ENCODE results near the gene MYL12A. TPM values are rescaled to one million over a fixed set of nuclear protein-coding genes. Genes with fewer than 3 reads are reported as not detected.

The MYL12A gene
- total and polyA plus RNA-seq, 3 donors from 2014 or later, result 148 to 219 (median 177) TPM

DNA sequence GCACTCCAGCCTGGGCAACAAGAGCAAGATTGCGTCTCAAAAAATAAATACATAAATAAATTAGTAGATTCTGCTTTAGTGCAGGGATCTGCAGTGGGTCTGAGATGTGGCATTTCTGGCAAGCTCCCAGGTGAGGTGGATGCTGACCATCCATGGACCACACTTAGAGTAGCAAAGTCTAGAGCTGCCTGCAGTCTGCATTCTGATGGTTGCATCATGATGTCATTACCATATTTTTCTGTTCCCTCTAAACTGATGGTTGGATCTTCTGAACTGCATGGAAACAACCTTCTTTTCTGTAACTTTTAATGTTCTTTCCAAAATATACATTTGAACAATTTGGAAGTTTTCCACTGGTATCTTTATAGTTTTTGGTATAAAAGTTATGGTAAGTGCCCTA lies 57.2 kb downstream of the MYL12A start:
- peaks cover 5% of the 10 kb centered on the region for H3K4me1 ChIP-seq
- TF ChIP-seq POLR2A (IDR thresholded peaks at IDR 0.05), result no peak
- TF ChIP-seq, protein P1, sequence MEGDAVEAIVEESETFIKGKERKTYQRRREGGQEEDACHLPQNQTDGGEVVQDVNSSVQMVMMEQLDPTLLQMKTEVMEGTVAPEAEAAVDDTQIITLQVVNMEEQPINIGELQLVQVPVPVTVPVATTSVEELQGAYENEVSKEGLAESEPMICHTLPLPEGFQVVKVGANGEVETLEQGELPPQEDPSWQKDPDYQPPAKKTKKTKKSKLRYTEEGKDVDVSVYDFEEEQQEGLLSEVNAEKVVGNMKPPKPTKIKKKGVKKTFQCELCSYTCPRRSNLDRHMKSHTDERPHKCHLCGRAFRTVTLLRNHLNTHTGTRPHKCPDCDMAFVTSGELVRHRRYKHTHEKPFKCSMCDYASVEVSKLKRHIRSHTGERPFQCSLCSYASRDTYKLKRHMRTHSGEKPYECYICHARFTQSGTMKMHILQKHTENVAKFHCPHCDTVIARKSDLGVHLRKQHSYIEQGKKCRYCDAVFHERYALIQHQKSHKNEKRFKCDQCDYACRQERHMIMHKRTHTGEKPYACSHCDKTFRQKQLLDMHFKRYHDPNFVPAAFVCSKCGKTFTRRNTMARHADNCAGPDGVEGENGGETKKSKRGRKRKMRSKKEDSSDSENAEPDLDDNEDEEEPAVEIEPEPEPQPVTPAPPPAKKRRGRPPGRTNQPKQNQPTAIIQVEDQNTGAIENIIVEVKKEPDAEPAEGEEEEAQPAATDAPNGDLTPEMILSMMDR (IDR thresholded peaks at IDR 0.05), result no peak
- no peak for DNase-seq
- no peaks in the 10 kb centered on the region for H3K27me3 ChIP-seq
- H3K27ac ChIP-seq, result no peak overlapping the region
- 93% methylated on average over 1 of the region's 1 CpG for WGBS, 2 donors
- H3K36me3 ChIP-seq (ENCODE audit: low read depth, missing control alignments), result no peaks in the 10 kb centered on the region
- no peaks in the 10 kb centered on the region for H3K9me3 ChIP-seq
- intact Hi-C loops (cut with DNase I; ENCODE audit: low total_unique reads), result no loop called here
- H3K4me3 ChIP-seq, result no peak overlapping the region

DNA sequence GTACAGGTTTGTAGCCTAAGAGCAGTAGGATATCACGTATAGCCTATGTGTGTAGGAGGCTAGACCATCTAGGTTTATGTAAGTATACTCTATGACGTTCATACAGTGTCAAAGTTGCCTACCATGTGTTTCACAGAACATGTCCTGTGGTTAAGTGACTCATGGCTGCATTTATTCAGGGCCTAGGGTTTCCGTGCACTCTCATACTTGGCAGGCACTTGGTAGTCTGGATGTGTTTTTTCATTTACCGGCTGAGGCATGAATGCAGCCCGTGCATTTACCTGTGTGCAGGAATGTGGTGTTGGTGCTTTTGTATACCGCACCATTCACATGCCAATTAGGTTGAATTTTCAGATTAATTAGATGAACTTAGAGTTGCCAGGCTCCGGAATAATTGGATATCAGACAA lies 57.8 kb downstream of the MYL12A start:
- no peak for DNase-seq
- no peak overlapping the region for H3K27ac ChIP-seq
- H3K4me1 ChIP-seq, result peaks cover 5% of the 10 kb centered on the region
- no peak overlapping the region for H3K4me3 ChIP-seq
- intact Hi-C loops (cut with DNase I; ENCODE audit: low total_unique reads), result no loop called here
- no peaks in the 10 kb centered on the region for H3K9me3 ChIP-seq
- H3K27me3 ChIP-seq, result no peaks in the 10 kb centered on the region
- TF ChIP-seq, protein P1 (IDR thresholded peaks at IDR 0.05), result no peak
- TF ChIP-seq POLR2A (IDR thresholded peaks at IDR 0.05), result no peak
- H3K36me3 ChIP-seq (ENCODE audit: low read depth, missing control alignments), result no peaks in the 10 kb centered on the region
- WGBS, 2 donors, result 79 to 82% methylated on average over 7 of the region's 7 CpGs

Other genes starting within 250 kb of the MYL12A start
- gene LPIN2, start 234.7 kb upstream of the MYL12A start, total RNA-seq, result 100 to 1,000 TPM; 109 to 141 TPM
- gene LPIN2, start 234.7 kb upstream of the MYL12A start, polyA plus RNA-seq (ENCODE audit: insufficient read depth, low read depth, low replicate concordance), result 56.0 TPM
- 10 to 100 TPM in 1 of 2 donors, 1 to 10 TPM in 1; 9.1 to 19.9 TPM for gene MYOM1, start 27.8 kb upstream of the MYL12A start, total RNA-seq
- gene MYOM1, start 27.8 kb upstream of the MYL12A start, polyA plus RNA-seq (ENCODE audit: insufficient read depth, low read depth, low replicate concordance), result 16.9 TPM
- 100 to 1,000 TPM; 215 to 255 TPM for gene MYL12B, start 14.3 kb downstream of the MYL12A start, total RNA-seq
- gene MYL12B, start 14.3 kb downstream of the MYL12A start, polyA plus RNA-seq (ENCODE audit: insufficient read depth, low read depth, low replicate concordance), result 372 TPM
- 100 to 1,000 TPM in 1 of 2 donors, 10 to 100 TPM in 1; 66.6 to 117 TPM for gene TGIF1, start 202.4 kb downstream of the MYL12A start, total RNA-seq
- gene TGIF1, start 202.4 kb downstream of the MYL12A start, polyA plus RNA-seq (ENCODE audit: insufficient read depth, low read depth, low replicate concordance), result 56.1 TPM